ENCODE measurements around the gene APBB1IP.

APBB1IP gene

GRCh38 chr10:26507441-26507840 lies 69.3 kb downstream of the APBB1IP start:
- DNase-seq (ENCODE audit: low read depth), result no peak

- no peak for DNase-seq (ENCODE audit: low read depth)
These were observed 69.9 kb downstream of the APBB1IP start for GRCh38 chr10:26508016-26508415.

GRCh38 chr10:26509307-26509706 lies 71.2 kb downstream of the APBB1IP start:
- DNase-seq (ENCODE audit: low read depth), result no peak

GRCh38 chr10:26513101-26513500 lies 75.0 kb downstream of the APBB1IP start:
- no peak for DNase-seq (ENCODE audit: low read depth)

GRCh38 chr10:26516540-26517101 lies 78.5 kb downstream of the APBB1IP start:
- DNase-seq (ENCODE audit: low read depth), result no peak

- no peak for DNase-seq (ENCODE audit: low read depth)
These were observed 79.2 kb downstream of the APBB1IP start for GRCh38 chr10:26517141-26517867.

- DNase-seq (ENCODE audit: low read depth), result no peak
These were observed 81.7 kb downstream of the APBB1IP start for GRCh38 chr10:26519803-26520202.

GRCh38 chr10:26520575-26520974 lies 82.4 kb downstream of the APBB1IP start:
- no peak for DNase-seq (ENCODE audit: low read depth)

GRCh38 chr10:26524161-26524896 lies 86.2 kb downstream of the APBB1IP start:
- no peak for DNase-seq (ENCODE audit: low read depth)

GRCh38 chr10:26525586-26525985 lies 87.4 kb downstream of the APBB1IP start:
- no peak for DNase-seq (ENCODE audit: low read depth)

- DNase-seq (ENCODE audit: low read depth), result no peak
These were observed 88.9 kb downstream of the APBB1IP start for GRCh38 chr10:26527018-26527417.

- DNase-seq (ENCODE audit: low read depth), result no peak
These were observed 89.9 kb downstream of the APBB1IP start for GRCh38 chr10:26528048-26528447.

GRCh38 chr10:26528715-26529393 lies 90.7 kb downstream of the APBB1IP start:
- no peak for DNase-seq (ENCODE audit: low read depth)

GRCh38 chr10:26534384-26534783 lies 96.2 kb downstream of the APBB1IP start:
- peak; percentile 13 for DNase-seq (ENCODE audit: low read depth)

GRCh38 chr10:26540601-26541000 lies 102.5 kb downstream of the APBB1IP start:
- DNase-seq (ENCODE audit: low read depth), result no peak

- no peak for DNase-seq (ENCODE audit: low read depth)
These were observed 105.6 kb downstream of the APBB1IP start for GRCh38 chr10:26543567-26544306.

- DNase-seq (ENCODE audit: low read depth), result no peak
These were observed 106.8 kb downstream of the APBB1IP start for GRCh38 chr10:26544932-26545331.

- peak; percentile 11 for DNase-seq (ENCODE audit: low read depth)
These were observed 112.8 kb downstream of the APBB1IP start for GRCh38 chr10:26550774-26551526.

- DNase-seq (ENCODE audit: low read depth), result no peak
These were observed 116.1 kb downstream of the APBB1IP start for GRCh38 chr10:26554246-26554645.

- peak; percentile 43 for DNase-seq (ENCODE audit: low read depth)
These were observed 117.7 kb downstream of the APBB1IP start for GRCh38 chr10:26555719-26556368.

All from ELR (cell line).